Fibroblast of the aortic adventitia (primary cell): ENCODE measurements around the gene ZBTB24. TPM values are rescaled to one million over a fixed set of nuclear protein-coding genes. Genes with fewer than 3 reads are reported as not detected.
"Not testable (repeated sequence)": the region's sequence is repeated elsewhere in the genome, so short reads cannot be mapped to it uniquely, and the experiment has no call there.

ENCODE experiments used
- DNase-seq: peaks from one replicate; pipeline ENCODE4 v3.0.0-alpha.2; 2010; ENCODE audit warnings: low read depth
- H3K4me3 ChIP-seq: 2 replicates; pipeline ENCODE4 v1.5.1; 2011; ENCODE audit warnings: low read depth, mild to moderate bottlenecking, control low read depth, low read length, moderate library complexity
- CTCF ChIP-seq: IDR thresholded peaks from 2 replicates; pipeline ENCODE4 v1.5.1; 2011; ENCODE audit warnings: mild to moderate bottlenecking, low read length, control low read depth, inconsistent platforms; ENCODE audit not compliant: insufficient read depth
- total RNA-seq: library from RNA; depleted of rRNA; stranded (reverse); fragments of >200 nt; gene quantifications from 2 replicates; pipeline ENCODE4 v1.2.3, GENCODE V29; 2012; ENCODE audit warnings: low replicate concordance

ZBTB24 gene
- total RNA-seq, 1 donor, result 9.8 TPM

GRCh38 chr6:109521080-109521479 lies 38.1 kb upstream of the ZBTB24 start:
- no peak for TF ChIP-seq CTCF
- no peak for DNase-seq
- H3K4me3 ChIP-seq, result no peak overlapping the region

GRCh38 chr6:109519647-109520046 lies 36.6 kb upstream of the ZBTB24 start:
- not testable (repeated sequence) for DNase-seq, H3K4me3 ChIP-seq

- no peak for TF ChIP-seq CTCF
- H3K4me3 ChIP-seq, result no peak overlapping the region
- no peak for DNase-seq
These were observed 33.9 kb upstream of the ZBTB24 start for GRCh38 chr6:109516929-109517328.

GRCh38 chr6:109515781-109516409 lies 32.9 kb upstream of the ZBTB24 start:
- DNase-seq, result no peak
- H3K4me3 ChIP-seq, result no peak overlapping the region
- TF ChIP-seq CTCF, result no peak

GRCh38 chr6:109514946-109515345 lies 31.9 kb upstream of the ZBTB24 start:
- TF ChIP-seq CTCF, result no peak
- H3K4me3 ChIP-seq, result no peak overlapping the region
- DNase-seq, result no peak

GRCh38 chr6:109513571-109514071 lies 30.6 kb upstream of the ZBTB24 start:
- H3K4me3 ChIP-seq, result no peak overlapping the region
- TF ChIP-seq CTCF, result no peak
- peak; percentile 92 for DNase-seq

GRCh38 chr6:109512271-109512817 lies 29.3 kb upstream of the ZBTB24 start:
- no peak for TF ChIP-seq CTCF
- peak; percentile 89 for DNase-seq
- no peak overlapping the region for H3K4me3 ChIP-seq
